HG03108 (cell line): Measurements from ENCODE around the gene STX11.

Experiments
- ATAC-seq: cut with Tn5 transposase; IDR thresholded peaks from one replicate; pipeline ENCODE4 v1.9.1; 2021; ENCODE audit warnings: moderate library complexity; ENCODE audit not compliant: unreplicated experiment

Gene STX11

GRCh38 chr6:144140867-144141266, 9.4 kb upstream of the STX11 start:
- peak; percentile 83 for ATAC-seq

GRCh38 chr6:144141470-144141869, 8.8 kb upstream of the STX11 start:
- no peak for ATAC-seq

GRCh38 chr6:144143106-144143505, 7.2 kb upstream of the STX11 start:
- no peak for ATAC-seq

GRCh38 chr6:144143878-144144277, 6.4 kb upstream of the STX11 start:
- ATAC-seq = no peak

- ATAC-seq = no peak
Measured at GRCh38 chr6:144144996-144145395, 5.3 kb upstream of the STX11 start.

GRCh38 chr6:144145541-144145940, 4.8 kb upstream of the STX11 start:
- ATAC-seq = no peak

GRCh38 chr6:144148886-144149285, 1.4 kb upstream of the STX11 start:
- no peak for ATAC-seq

- ATAC-seq = no peak
Measured at GRCh38 chr6:144149558-144149893, 791 bp upstream of the STX11 start.

- ATAC-seq = peak; percentile 49
Measured at GRCh38 chr6:144150710-144151657, 667 bp downstream of the STX11 start.

- no peak for ATAC-seq
Measured at GRCh38 chr6:144152334-144152900, 2.1 kb downstream of the STX11 start.

GRCh38 chr6:144153260-144153659, 2.9 kb downstream of the STX11 start:
- no peak for ATAC-seq

- ATAC-seq = no peak
Measured at GRCh38 chr6:144153971-144154370, 3.7 kb downstream of the STX11 start.

- ATAC-seq = peak; percentile 48
Measured at GRCh38 chr6:144155529-144155928, 5.2 kb downstream of the STX11 start.

GRCh38 chr6:144156338-144156737, 6.0 kb downstream of the STX11 start:
- ATAC-seq = no peak

- no peak for ATAC-seq
Measured at GRCh38 chr6:144156991-144157390, 6.7 kb downstream of the STX11 start.

GRCh38 chr6:144158133-144158532, 7.8 kb downstream of the STX11 start:
- ATAC-seq = no peak

GRCh38 chr6:144159223-144159622, 8.9 kb downstream of the STX11 start:
- no peak for ATAC-seq

- no peak for ATAC-seq
Measured at GRCh38 chr6:144159742-144160141, 9.4 kb downstream of the STX11 start.

GRCh38 chr6:144160431-144161005, 10.2 kb downstream of the STX11 start:
- no peak for ATAC-seq

GRCh38 chr6:144161975-144162374, 11.7 kb downstream of the STX11 start:
- no peak for ATAC-seq

GRCh38 chr6:144162977-144163376, 12.7 kb downstream of the STX11 start:
- ATAC-seq = peak; percentile 81

- no peak for ATAC-seq
Measured at GRCh38 chr6:144165784-144166183, 15.5 kb downstream of the STX11 start.
